ENCODE results near the gene ZZZ3. TPM values are rescaled to one million over a fixed set of nuclear protein-coding genes. Genes with fewer than 3 reads are reported as not detected.

Gene ZZZ3
- total and polyA plus RNA-seq, 10 of the 15 experiments (the other 5 are each of a cell fraction or from before 2014, with no cell fraction given): 10.5 to 44.1 (median 29.5) TPM

DNA sequence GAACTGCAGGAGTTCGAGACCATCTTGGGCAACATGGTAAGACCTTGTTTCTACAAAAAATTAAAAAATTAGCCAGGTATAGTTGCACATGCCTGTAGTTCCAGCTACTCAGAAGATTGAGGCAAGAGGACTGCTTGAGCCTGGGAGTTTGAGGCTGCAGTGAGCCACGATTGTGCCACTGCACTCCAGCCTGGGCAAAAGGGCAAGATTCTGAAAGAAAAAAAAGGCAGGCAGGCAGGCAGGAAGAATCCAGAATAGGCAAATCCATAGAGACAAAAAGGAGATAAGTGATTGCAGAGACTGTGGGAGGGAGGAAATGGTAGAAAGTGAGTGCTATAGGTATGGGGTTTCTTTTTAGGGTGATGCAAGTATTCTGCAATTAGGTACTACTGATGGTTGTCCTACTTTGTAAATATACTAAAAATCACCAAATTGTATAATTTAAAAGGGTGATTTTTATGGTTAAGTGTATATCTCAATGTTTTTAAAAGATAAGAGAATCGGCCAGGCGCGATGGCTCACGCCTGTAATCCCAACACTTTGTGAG is 29.4 kb downstream of the ZZZ3 start:
- Histone ChIP-seq H3K27ac (ENCODE audit: control insufficient read depth, insufficient read depth) (no peak overlapping the region), H3K4me2 (ENCODE audit: control insufficient read depth, insufficient read depth) (no peak overlapping the region), H3K36me3 (ENCODE audit: control insufficient read depth in 2 of 2, insufficient read depth in 2 of 2, low read length in 1 of 2) (peaks cover 0 to 4% of the 10 kb centered on the region in 2 experiments; a peak in 2 of 4 replicates), H3K4me1 (ENCODE audit: control insufficient read depth, insufficient read depth, low read length) (no peaks in the 10 kb centered on the region), H3K9ac (ENCODE audit: control insufficient read depth, insufficient read depth, low read length) (no peak overlapping the region), H3K4me3 (no peak overlapping the region), H4K20me1 (ENCODE audit: control insufficient read depth, insufficient read depth) (peaks cover 6% of the 10 kb centered on the region; the same call in 1 of the 2 replicates), H3K9me3 (replicated peaks; ENCODE audit: control insufficient read depth, insufficient read depth, low read length) (peaks cover 6% of the 10 kb centered on the region; the same call in 2 of the 3 replicates), H2AFZ (ENCODE audit: control insufficient read depth, low read depth, low read length) (no peak overlapping the region), H3K79me2 (ENCODE audit: control insufficient read depth, insufficient read depth, low read length) (peaks cover 40% of the 10 kb centered on the region), H3K27me3 (replicated peaks in 1 of 2; ENCODE audit: control insufficient read depth in 2 of 2, insufficient read depth in 2 of 2, low read length in 1 of 2) (no peaks in the 10 kb centered on the region)
- FAIRE-seq (no peak), ATAC-seq (no peak), DNase-seq (ENCODE audit: low read depth, low spot score) (no peak)
- no TSS peak for BruUV-seq (replicated peaks)
- ChIA-PET SMC1A (ENCODE audit: uncharacterized antibody, unreplicated experiment) (no interaction called here), POLR2A (no interaction called here), CTCF (no interaction called here), RAD21 (ENCODE audit: unreplicated experiment) (no interaction called here)
- in situ Hi-C loops (cut with MboI) (no loop called here), intact Hi-C loops (cut with micrococcal nuclease; ENCODE audit: unreplicated experiment) (no loop called here)
- TF ChIP-seq, protein P1, sequence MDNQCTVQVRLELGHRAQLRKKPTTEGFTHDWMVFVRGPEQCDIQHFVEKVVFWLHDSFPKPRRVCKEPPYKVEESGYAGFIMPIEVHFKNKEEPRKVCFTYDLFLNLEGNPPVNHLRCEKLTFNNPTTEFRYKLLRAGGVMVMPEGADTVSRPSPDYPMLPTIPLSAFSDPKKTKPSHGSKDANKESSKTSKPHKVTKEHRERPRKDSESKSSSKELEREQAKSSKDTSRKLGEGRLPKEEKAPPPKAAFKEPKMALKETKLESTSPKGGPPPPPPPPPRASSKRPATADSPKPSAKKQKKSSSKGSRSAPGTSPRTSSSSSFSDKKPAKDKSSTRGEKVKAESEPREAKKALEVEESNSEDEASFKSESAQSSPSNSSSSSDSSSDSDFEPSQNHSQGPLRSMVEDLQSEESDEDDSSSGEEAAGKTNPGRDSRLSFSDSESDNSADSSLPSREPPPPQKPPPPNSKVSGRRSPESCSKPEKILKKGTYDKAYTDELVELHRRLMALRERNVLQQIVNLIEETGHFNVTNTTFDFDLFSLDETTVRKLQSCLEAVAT (IDR thresholded peaks at IDR 0.05): no peak
- TF ChIP-seq POU2F2 (IDR thresholded peaks at IDR 0.05; ENCODE audit: borderline replicate concordance, low read depth, low read length) (no peak), SIX5 (IDR thresholded peaks at IDR 0.05; ENCODE audit: low read depth, low read length, severe bottlenecking) (no peak), NRF1 (conservative IDR thresholded peaks at IDR 0.05; ENCODE audit: low read depth, low read length) (no peak), BMI1 (IDR thresholded peaks at IDR 0.05; ENCODE audit: borderline replicate concordance) (no peak), DPF2 (IDR thresholded peaks at IDR 0.05) (no peak), POLR2AphosphoS5 (IDR thresholded peaks at IDR 0.05; ENCODE audit: low read length) (no peak), CBX3 (IDR thresholded peaks at IDR 0.05; ENCODE audit: borderline replicate concordance, low read depth) (no peak), ZNF274 (IDR thresholded peaks at IDR 0.05; ENCODE audit: insufficient read depth, insufficient read length) (no peak), RUNX3 (IDR thresholded peaks at IDR 0.05; ENCODE audit: low read length) (no peak)
- WGBS (ENCODE audit: insufficient coverage, insufficient replicate concordance, low lambda C conversion rate, missing lambda C conversion rate): 97% methylated on average over 6 of the region's 6 CpGs

Data from GM12878 (cell line).